Endothelial cell of hepatic sinusoid (primary cell): ENCODE measurements around the gene KDM4C.
"Not testable (repeated sequence)": the region's sequence is repeated elsewhere in the genome, so short reads cannot be mapped to it uniquely, and the experiment has no call there.

Experiments used
- in situ Hi-C: cut with HindIII; loops from 2 replicates; pipeline ENCODE4 v1.10.0; 2017; ENCODE audit warnings: low sequenced_read_pairs

The KDM4C gene

DNA sequence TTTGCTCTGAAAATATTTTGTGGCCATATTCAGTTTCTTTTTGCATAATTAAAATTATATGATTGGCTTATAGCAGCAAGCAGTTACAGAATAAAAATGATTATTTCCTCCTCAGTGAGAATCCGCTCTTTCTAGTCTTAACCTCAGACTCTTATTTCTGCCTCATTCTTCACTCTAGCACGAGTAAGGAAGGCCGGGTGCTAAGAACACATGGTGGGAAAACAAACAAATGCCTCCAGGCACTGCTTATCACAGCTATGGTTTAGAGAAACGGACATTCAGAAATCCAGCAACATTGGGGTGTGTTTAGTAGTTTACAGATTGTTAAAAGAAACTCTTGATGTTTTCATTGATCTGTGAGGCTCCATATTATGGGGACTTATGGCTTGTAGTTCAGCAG, 168.7 kb downstream of the KDM4C start:
- in situ Hi-C loops, result no loop called here

DNA sequence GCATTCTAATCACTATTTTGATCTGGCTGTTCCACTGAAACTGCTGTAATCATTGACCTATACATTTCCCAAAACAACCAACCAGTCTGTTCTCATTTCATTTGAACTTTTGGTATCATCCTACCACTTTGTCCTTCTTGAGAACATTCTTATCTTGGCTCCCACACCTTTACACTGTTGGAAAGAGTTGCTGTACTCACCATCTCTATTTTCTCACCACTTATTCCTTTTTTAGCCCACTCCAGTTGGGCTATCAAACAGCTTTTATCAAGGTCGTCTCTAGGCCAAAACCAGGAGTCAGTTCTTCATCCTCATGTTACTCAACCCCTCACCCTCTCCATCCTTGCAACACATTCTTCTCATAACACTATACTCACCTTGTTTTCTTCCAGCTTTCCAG, 170.1 kb downstream of the KDM4C start:
- in situ Hi-C loops, result no loop called here

DNA sequence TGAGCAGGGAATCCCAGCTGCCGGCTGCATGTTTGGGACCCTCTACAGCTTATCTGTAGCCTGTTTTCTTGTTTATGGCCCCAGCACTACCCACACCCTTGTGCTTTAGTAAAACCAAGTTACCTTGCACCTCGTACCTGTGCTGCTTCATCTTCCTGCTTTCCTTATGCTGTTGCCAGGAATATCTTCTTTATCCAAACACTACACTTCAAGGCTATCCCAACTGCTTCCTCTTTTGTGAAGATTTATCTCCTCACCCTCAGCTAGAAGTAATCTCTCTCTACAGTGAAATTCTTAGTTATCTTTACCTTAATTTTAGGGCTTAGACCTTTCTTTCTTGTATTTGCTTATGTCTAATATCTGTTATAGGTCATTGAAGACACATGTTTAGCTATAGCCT, 171.1 kb downstream of the KDM4C start:
- in situ Hi-C loops, result no loop called here

DNA sequence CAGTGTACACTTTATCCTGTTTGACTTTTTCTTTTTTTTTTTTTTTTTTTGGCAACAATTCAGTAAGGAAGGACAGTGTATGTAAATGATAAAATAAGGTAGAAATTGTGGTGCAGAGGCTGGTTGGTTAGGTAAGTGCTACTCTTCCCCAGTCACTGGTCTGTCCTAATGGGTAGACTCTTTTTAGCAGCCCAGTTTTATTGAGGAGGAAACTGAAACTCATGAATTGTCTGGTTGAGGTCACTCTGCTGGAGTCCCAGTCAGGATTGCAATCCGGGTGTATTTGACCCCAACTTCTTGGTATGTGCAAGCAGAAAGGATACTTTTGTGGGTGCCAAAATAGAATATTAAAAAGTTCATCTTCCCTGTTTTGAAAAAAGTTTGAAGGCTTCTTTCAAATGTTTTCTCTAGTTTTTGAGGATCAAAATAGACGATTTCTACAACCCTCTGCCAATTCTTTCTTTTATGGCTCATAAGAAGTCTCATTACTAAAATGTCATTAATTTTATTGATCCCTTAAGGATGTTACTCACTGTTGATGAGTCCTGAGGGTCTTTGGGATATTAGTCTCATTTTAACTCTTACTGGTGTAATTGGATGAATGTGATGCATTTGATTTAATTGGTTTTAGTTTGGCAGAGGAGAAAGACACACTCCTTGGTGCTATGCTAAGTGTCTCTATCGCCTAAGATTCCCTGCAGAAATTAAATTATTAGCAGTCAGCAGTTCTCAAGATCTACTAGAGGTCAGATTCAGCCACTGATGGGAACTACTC, 171.9 kb downstream of the KDM4C start:
- in situ Hi-C loops, result no loop called here

DNA sequence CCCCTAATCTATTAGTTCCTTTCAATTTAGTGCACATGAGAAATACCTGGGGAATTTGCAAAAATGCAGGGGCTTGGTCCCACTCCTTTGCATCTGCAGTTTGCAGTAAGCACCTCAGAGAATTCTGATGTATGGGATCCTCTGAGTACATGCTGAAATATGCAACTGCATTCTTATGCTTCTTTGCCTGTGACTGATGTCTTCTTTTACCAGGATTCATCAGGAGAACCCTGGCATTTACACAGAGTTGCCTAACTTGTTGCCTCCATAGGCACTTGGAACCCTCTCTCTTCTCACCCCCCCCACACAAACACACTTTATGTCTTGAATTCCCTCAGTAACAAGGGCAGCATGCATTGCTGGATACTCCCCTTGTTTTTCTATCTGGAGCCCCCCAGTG, 173.1 kb downstream of the KDM4C start:
- in situ Hi-C loops, result no loop called here

DNA sequence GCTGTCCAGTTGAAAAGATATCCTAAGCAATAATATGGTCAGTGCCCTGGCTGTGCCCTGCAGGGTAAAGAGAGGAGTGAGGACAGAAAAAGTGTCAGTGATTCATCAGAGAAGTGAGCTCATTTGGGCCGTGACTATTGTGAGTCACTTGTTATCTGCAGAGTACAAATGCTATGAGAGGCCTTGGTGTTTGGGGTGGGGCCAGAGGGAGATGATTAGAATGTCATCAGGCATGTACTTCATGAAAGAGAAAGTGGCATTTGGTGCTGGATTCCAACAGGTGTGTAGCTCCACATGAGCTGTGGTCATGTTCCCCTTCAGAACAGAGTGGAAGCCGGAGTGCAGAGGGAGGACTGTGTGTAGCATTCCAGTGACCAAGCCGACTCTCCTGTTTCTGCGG, 174.1 kb downstream of the KDM4C start:
- in situ Hi-C loops, result no loop called here

DNA sequence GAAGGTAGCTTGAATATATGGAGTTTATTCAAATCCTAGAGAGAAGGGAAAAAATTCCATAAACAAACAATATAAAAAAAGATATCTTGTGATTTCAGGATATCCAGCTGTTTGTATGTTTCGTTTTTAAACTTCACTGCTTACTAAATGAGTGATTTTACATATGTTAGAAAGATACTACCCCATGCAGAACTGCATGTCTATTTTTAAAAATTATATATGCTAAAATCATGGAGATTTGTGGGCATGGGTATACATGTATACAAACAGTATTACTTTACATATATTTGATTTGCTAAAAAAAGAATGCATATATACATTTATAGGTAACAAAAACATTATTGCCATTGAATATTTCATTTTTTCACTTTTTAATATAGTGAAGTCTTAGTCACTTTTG, 178.3 kb downstream of the KDM4C start:
- in situ Hi-C loops, result no loop called here

DNA sequence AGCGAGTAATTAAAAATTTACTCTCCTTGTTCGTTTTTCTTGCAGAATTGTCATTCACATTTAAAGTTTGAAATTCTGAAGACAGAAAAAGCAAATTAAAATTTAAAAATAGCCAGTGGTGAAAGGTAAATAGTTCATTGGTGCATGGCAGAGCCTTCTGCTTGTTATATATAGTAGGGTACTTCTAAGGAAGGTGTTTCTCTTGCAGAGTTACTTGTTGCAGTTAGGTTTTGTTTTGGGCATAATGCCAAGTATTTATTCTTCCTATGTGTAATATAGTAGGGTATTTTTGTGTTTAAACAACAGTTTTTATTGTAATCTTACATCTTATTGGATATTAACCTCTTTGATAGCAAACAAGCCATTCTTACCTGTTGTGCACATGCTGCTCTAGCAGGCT, 179.4 kb downstream of the KDM4C start:
- in situ Hi-C loops, result no loop called here

DNA sequence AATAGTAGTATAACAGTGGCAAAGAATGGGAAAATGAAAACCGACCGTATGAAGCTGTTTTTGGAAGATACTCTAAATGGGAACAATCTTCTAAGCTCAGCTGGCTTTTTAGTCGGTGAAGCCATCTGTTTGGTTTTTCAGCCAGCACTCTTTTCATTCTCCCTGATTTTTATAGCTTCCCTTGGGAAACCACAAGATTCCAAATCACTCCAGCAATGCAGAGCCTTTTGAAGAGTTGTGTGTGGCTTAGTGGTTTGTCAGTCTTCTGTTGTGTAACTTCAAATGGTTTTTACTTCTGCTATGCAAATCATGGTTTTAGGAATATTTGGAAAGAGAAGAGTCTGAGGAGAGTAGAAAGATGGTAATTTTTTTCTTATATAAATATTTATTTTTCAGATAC, 180.7 kb downstream of the KDM4C start:
- in situ Hi-C loops, result no loop called here

DNA sequence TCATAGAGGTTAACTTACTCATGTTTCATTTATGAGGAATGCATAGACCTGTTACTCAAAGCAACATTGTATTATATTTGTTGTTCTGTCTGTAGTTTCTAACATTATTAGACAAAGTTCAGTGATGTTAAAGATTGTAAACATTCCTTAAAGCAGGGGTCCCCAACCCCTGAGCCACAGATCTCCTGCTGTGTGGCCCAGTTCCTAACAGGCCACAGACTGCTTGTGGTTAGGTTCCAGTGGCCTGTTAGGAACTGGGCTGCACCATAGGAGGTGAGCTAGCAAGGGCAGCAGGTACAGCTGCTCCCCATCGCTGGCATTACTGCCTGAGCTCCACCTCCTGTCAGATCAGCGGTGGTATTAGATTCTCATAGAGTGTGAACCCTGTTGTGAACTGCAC, 181.1 kb downstream of the KDM4C start:
- in situ Hi-C loops, result no loop called here

DNA sequence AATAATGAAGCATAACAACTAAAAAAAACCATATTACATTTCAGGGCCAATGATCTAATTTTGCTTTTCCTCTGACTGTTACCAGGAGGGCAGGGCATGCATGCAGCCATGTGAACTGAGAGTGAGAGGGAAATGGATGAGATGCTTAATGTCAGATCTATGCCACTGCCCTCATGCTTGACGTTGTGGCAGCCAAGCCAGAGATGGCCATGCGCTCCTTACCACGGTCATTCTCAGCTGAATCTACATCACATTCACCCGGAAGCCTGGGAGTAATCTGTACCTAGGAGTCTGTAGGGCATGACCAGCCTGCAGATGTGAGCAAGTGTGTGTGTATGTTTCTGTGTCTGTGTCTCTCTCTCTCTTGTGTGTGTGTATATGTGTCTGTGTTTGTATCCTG, 183.7 kb downstream of the KDM4C start:
- in situ Hi-C loops, result no loop called here

DNA sequence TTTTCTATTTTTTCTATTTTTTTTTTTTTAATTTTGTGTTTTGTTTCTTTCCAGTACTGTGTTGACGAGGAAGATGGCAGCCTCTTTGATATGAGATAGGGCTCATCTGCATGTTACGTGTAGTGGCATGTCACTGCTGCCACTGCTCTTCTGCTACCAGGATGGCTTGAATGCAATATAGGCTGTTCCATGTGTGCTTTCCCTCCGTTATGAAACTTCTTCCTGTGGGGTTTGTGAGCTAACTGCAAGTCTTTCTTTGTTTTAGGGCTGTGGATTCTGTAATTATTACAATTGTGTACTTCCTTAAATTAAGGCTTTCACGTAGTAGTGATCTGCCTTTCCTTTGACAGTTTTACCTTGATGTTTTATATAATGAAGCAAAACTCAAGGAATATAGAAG, 184.6 kb downstream of the KDM4C start:
- in situ Hi-C loops, result no loop called here

DNA sequence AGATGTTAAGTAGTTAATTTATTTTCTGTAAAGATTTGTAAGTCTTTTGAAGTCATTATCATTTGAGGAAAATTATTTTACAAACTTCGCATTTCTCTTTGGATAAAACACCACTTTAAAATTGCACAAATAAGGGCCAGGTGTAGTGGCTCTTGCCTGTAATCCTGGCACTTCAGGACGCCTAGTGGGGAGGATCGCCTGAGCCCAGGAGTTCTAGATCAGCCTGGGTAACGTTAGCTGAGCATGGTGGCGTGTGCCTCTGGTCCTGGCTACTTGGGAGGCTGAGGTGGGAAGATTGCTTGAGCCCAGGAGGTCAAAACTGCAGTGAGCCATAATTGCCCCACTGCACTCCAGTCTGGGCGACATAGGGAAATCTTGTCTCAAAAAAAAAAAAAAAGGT, 185.5 kb downstream of the KDM4C start:
- in situ Hi-C loops, result no loop called here

DNA sequence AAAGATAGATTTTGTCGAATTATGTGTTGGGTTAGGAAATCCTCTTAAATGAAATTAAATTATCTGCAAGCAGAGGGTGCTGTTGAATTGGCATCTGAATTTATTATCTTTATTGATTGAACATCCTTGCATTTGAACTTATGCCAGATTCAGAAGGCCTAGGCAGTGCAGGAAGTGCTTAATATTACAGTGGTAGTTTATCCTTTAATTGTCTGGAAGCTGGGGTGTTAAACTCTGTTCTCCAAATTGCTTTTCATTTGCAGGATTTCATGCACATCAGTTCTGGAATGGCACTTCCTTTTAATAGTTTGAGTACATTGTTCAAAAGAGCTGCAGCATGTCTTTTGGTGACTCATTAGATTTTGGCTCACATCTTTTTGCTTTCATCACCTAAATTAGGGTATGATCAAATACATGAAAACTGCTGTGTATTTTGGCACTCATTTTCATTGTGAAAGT, 186.3 kb downstream of the KDM4C start:
- in situ Hi-C loops, result no loop called here

DNA sequence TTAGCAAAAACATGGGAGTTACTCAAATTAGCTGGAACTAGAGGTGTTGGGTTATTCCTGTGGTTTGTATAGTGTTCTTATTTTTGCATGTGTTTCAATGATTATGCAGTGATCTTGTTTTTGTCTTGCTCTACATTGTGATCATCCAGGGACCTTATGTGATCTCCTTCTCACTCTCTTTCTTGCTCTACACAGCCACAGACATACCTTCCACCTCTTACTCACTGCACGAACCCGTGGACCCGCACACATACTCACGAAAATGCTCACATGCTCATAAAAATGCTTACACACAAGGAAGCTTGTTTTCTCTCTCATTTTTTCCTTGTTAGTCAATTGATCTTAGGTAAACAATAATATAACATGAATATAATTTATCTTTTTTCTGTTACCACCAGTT, 187.1 kb downstream of the KDM4C start:
- in situ Hi-C loops, result no loop called here

DNA sequence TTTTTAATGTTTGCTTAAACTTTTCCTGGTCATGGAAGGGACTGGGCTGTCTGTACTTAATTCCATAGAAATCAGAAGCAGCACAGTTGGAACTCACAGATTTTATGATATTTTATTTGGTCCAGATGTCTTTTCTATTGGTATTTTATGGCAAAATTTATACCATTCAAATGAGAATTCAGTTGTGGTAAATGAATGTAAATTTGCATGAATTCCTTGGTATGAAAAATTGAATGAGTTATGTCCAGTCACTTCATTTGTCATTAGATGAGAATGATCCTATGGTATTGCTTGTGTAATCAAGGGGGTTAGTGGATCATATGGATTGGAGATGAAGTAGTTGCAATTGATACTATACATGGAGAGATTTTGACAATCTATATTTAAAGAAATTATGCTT, 188.0 kb downstream of the KDM4C start:
- in situ Hi-C loops, result no loop called here

DNA sequence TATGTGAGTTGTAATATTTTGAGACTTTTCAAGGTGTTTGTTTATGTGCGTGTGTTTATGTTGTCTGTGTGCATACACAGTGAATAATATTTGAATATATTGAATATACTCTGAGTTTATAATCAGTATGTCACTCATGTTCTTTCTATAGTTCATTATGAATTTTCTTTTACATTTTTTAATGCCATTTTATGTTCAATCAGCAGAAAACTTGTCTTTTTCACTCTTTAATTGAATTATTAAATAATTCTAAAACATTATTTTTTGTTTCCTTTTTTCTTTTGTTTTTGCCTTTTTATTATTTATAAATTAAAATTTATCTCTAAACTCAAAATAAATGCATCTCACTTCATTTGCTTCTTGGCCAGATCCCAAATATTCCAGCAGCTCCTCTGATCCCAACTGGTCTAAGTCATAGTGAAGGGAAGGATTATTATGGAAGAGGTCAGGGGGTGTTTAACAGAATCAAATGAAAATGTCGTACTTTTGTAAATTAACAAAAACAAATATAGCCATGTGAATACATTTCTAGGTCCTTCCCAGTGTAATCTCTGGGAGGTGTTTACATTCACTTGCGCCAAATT, 188.9 kb downstream of the KDM4C start:
- in situ Hi-C loops, result no loop called here

DNA sequence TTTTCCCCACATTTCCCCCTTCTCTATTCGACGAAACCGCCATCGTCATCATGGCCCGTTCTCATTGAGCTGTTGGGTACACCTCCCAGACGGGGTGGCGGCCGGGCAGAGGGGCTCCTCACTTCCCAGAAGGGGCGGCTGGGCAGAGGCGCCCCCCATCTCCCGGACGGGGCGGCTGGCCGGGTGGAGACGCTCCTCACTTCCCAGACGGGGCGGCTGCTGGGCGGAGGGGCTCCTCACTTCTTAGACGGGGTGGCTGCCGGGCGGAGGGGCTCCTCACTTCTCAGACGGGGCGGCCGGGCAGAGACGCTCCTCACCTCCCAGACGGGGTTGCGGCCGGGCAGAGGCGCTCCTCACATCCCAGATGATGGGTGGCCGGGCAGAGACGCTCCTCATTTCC, 191.1 kb downstream of the KDM4C start:
- in situ Hi-C loops, result not testable (repeated sequence)

DNA sequence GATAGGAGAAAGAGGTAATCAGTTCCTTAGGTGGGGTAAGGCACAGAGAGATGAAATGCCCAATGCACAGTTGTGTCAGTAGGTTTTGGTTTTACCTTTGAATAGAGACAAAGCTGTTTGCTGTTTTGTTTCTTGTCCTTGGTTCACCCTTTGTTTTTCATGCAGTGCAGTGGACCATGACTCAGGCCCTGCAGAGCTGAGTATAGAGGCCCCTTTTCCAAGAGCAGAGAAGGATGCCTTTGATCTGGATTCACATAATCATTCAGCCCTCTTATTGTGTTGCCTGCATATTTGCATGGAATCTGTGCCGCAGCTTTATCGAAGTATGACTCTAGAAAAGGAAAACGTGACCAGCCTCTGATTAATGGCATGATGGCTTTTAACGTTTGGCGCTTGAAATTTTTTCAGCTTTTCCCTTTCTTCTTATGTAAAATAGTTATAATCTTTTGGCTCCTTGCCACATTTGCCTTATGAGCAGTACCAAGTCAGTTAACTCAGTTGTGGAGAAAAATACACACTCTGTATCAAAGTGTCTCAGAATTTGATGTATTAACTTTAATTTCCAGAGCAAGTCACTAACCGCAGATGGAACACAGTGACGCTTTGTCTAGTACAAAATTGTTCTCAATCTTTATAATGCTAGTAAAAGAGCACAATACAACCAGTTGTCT, 197.6 kb downstream of the KDM4C start:
- in situ Hi-C loops, result no loop called here

DNA sequence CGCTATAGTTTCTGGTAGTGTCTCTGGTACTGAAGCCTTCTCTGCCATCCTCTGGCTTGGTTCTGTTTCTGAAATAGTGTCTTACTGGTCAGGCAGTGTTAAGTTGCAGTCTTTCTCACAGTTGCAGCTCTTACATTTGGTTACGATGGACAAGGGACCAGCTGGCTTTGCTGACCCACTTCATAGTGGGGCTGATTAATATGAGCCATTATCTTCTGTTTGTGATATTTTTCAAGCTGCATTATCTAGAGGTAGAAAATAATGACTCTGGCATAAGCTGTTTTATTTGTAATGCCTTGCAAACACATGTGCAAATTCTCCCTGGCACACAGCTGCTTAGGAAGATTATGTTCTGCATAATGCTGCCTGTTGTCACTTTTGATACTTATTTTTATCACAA, 199.1 kb downstream of the KDM4C start:
- in situ Hi-C loops, result no loop called here

DNA sequence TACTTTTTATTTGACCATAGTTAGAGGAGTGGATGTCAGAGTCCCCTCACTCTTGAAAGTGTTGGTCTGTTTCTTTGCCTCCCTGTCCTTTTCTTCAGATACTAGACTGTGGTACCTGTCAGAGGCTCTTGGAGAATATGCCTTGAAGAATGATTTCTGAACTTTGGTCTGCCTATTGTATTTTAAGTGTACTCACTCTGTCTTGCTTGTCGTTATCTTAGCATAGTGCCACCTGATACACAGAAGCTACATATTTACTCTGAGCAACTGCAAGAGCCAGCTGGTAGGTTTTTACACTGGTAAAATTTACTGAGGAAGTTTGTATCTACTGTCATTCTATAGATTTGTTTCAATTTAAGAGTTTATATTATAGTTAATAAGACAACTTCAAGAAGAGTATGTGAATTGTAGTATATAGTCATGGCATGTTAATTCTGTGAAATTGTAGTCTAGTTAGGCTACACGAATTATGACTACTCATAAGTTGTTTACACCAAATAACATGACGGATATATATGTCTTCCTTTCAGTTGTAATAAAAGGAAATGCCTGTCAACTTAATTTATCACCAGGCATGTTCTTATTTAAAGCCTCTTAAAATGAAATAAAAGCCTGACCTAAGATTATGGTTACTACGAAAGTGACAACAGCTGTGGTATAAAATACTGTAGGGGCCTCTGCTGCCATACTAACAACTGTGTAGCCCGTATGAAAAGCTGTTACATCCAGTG, 201.7 kb downstream of the KDM4C start:
- in situ Hi-C loops, result no loop called here

DNA sequence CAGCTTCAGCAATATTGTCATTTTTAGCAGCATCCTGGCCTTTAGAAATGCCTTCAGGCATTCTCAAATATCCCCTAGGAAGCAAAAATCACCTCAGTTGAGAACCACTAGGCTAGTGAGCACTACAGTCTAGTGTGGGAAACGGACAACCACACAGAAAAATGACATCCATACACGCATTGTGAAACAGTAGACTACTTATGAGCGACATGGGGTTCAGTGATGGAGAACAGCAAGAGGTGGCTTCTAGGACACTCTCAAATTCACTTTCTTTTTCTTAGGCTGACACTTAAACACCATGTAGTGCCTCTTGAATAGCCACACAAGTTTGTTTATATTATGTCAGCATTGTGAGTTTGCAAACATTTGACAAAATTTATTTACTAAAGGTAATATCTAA, 203.0 kb downstream of the KDM4C start:
- in situ Hi-C loops, result loop anchor here (5.0 kb wide), 1 partner anchor 77 kb away; no protein-coding TSS in a partner anchor
